PC-3 (cell line): ENCODE data around the gene RNF14. TPM values are rescaled to one million over a fixed set of nuclear protein-coding genes. Genes with fewer than 3 reads are reported as not detected.

Source experiments
- ATAC-seq: fragments of 200-7000 bp; cut with Tn5 transposase; 2 replicates; pipeline ENCODE4 v1.9.1; 2020; ENCODE audit warnings: mild to moderate bottlenecking, moderate library complexity
- BruUV-seq: library from RNA; stranded (reverse); fragments of 400-500 nt; replicated peaks from 2 replicates; lab custom pipeline; 2021; lab: Mats Ljungman, UMichigan
- CTCF ChIA-PET: fragments of 300-600 bp; sonication (Branson Sonifier 250); formaldehyde crosslinking; loops from one replicate; lab custom pipeline; 2022; ENCODE audit warnings: antibody characterized with exemption; lab: Charles Lee
- POLR2A ChIA-PET: fragments of 300-600 bp; sonication (Branson Sonifier 250); formaldehyde crosslinking; loops from one replicate; lab custom pipeline; 2022; ENCODE audit warnings: antibody characterized with exemption; ENCODE audit not compliant: unreplicated experiment; lab: Charles Lee
- DNase-seq: peaks from one replicate; pipeline ENCODE4 v3.0.0-alpha.2; 2015
- H2AFZ ChIP-seq: fragments of 300-600 bp; sonication (generic); 2 replicates; pipeline ENCODE4 v1.6.0; 2016; ENCODE audit warnings: antibody characterized with exemption, low read length
- H3F3A ChIP-seq: fragments of 300-600 bp; sonication (generic); one replicate; pipeline ENCODE4 v1.6.0; 2017; ENCODE audit warnings: antibody characterized with exemption, low read length, control low read depth, mild to moderate bottlenecking; ENCODE audit not compliant: unreplicated experiment
- H3K27ac ChIP-seq: fragments of 300-600 bp; sonication (generic); 2 replicates; pipeline ENCODE4 v1.5.1; 2016; ENCODE audit warnings: mild to moderate bottlenecking, low read length
- H3K27me3 ChIP-seq: fragments of 300-600 bp; sonication (generic); 2 replicates; pipeline ENCODE4 v1.6.1; 2016; ENCODE audit warnings: low read length, mixed read lengths
- H3K36me3 ChIP-seq: fragments of 300-600 bp; sonication (generic); 2 replicates; pipeline ENCODE4 v1.6.1; 2016; ENCODE audit warnings: low read depth, mixed run types, low read length, mixed read lengths
- H3K4me1 ChIP-seq: fragments of 300-600 bp; sonication (generic); 2 replicates; pipeline ENCODE4 v1.5.1; 2016; ENCODE audit warnings: low read length; ENCODE audit not compliant: insufficient read depth
- H3K4me2 ChIP-seq: fragments of 300-600 bp; sonication (generic); 2 replicates; pipeline ENCODE4 v1.6.0; 2016; ENCODE audit warnings: low read length
- H3K4me3 ChIP-seq: fragments of 300-600 bp; sonication (generic); 2 replicates; pipeline ENCODE4 v1.5.1; 2016; ENCODE audit warnings: mild to moderate bottlenecking, low read length, mixed read lengths
- H3K79me2 ChIP-seq: fragments of 300-600 bp; sonication (generic); 2 replicates; pipeline ENCODE4 v1.6.1; 2017; ENCODE audit warnings: low read length, mixed read lengths
- H3K9ac ChIP-seq: fragments of 300-600 bp; sonication (generic); 2 replicates; pipeline ENCODE4 v1.6.0; 2016; ENCODE audit warnings: mild to moderate bottlenecking, low read length
- H3K9me2 ChIP-seq: fragments of 300-600 bp; sonication (generic); replicated peaks from 2 replicates; pipeline ENCODE4 v1.6.1; 2016; ENCODE audit warnings: mixed run types, low read length, mixed read lengths
- H3K9me3 ChIP-seq: fragments of 300-600 bp; sonication (generic); 2 replicates; pipeline ENCODE4 v1.6.1; 2016; ENCODE audit warnings: low read length, mixed read lengths
- H4K20me1 ChIP-seq: fragments of 300-600 bp; sonication (generic); 2 replicates; pipeline ENCODE4 v1.6.1; 2016; ENCODE audit warnings: low read length, mixed read lengths
- CTCF ChIP-seq: fragments of 300-600 bp; sonication (generic); conservative IDR thresholded peaks from 2 replicates; pipeline ENCODE4 v1.5.1; 2017; ENCODE audit warnings: antibody characterized with exemption, low read depth, mild to moderate bottlenecking, low read length
- EZH2 ChIP-seq: fragments of 300-600 bp; sonication (generic); IDR thresholded peaks from one replicate; pipeline ENCODE4 v1.6.1; 2017; ENCODE audit warnings: antibody characterized with exemption, mild to moderate bottlenecking, low read length; ENCODE audit not compliant: unreplicated experiment
- EZH2phosphoT487 ChIP-seq: fragments of 300-600 bp; sonication (generic); IDR thresholded peaks from 2 replicates; pipeline ENCODE4 v1.6.1; 2018; ENCODE audit warnings: mild to moderate bottlenecking, antibody characterized with exemption, low read length, borderline replicate concordance
- intact Hi-C: fragments of 100-400 bp; cut with micrococcal nuclease; formaldehyde crosslinking; loops from 2 replicates; pipeline ENCODE4 v1.9.0; 2023
- total RNA-seq: library from RNA; depleted of rRNA; stranded (reverse); fragments of >200 nt; gene quantifications from 2 replicates; pipeline ENCODE4 v1.2.3, GENCODE V29; 2014

RNF14 gene
- total RNA-seq, 1 experiment from 2014 or later = 32.1 TPM

DNA sequence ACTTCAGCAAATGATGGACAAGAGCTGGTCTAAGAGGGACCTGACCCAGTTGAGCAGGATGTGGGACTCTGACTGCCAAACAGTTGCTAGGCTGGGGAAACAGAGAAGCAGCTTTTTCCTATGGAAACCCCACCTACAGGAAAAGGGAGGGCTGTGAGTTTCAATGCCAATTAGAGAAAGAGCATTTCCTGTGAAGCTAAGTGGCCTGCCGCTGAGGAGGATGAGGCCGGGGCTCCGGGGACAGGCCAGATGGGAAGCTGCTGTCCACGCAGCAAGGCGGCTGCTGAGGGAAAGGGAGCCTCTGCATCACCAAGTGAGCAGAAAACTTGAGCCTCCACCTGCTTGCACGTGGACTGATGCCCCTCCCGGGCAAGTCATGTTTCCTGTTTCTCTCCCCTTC lies 10.8 kb upstream of the RNF14 start, which contains the start of gene PCDH12:
PCDH12 (minus strand) TSS at position 90 of the 400 bp plus-strand sequence. CDS start 351 bp downstream, outside the sequence.
- Histone ChIP-seq H3K27ac (no peak within 1 kb of the TSS), H3K4me3 (no peak within 1 kb of the TSS), H3K36me3 (no peaks in the 10 kb centered on the region), H3K4me2 (no peak within 1 kb of the TSS), H3K4me1 (0 out of 2 replicates have a peak, but pooled peaks cover 6% of the 10 kb centered on the region), H2AFZ (no peak within 1 kb of the TSS), H3K79me2 (no peaks in the 10 kb centered on the region), H3F3A (no peaks in the 10 kb centered on the region), H3K9me3 (no peaks in the 10 kb centered on the region), H3K27me3 (no peaks in the 10 kb centered on the region), H3K9me2 (no peaks in the 10 kb centered on the region), H3K9ac (no peak within 1 kb of the TSS), H4K20me1 (no peaks in the 10 kb centered on the region)
- no peak for DNase-seq
- no peak for ATAC-seq
- BruUV-seq = no TSS peak
- POLR2A ChIA-PET = no interaction called here
- no peak for TF ChIP-seq CTCF
- TF ChIP-seq EZH2phosphoT487 = no peak
- TF ChIP-seq EZH2 = no peak
- CTCF ChIA-PET = interaction anchor here (0.5 kb wide), 1 partner anchor 71 kb away, joined by 5 read pairs; no protein-coding TSS in a partner anchor
- intact Hi-C loops = no loop called here

DNA sequence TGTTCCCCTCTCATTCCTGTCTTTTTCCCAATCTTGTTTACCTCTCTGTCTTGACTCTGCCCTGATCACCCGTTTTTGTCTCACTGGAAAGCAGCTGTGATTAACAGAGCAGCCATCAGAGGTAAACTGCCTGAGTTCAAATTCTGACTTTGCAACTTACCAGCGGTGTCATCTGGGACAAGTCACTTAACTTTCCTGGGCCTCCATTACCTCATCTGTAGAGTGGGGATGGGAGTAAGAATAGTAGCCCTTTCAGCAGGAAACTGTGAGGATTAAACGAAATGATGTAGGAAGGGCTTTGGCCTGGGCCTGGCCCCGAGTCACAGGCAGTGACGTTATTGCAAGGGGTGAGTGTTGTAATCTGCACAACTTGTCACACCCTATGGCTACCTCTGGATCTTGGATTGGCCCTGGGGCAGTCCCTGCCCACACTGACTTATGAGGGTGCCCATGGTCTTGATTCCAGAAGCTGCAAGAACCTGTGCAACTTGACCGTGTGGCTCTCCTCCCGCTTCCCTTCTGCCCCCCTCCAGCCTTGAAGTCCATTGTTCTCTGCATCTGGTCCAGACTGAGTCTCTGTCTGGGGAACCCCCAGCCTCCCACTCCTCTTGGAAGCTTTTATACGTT lies 10.2 kb upstream of the RNF14 start:
- ATAC-seq (no peak), DNase-seq (peak; percentile 9)
- Histone ChIP-seq H3K4me1 (0 out of 2 replicates have a peak, but pooled peaks cover 6% of the 10 kb centered on the region), H4K20me1 (no peaks in the 10 kb centered on the region), H3K27ac (no peak overlapping the region), H3K36me3 (no peaks in the 10 kb centered on the region), H3K9me2 (no peaks in the 10 kb centered on the region), H3K79me2 (no peaks in the 10 kb centered on the region), H2AFZ (no peak overlapping the region), H3K27me3 (no peaks in the 10 kb centered on the region), H3F3A (no peaks in the 10 kb centered on the region), H3K4me3 (no peak overlapping the region), H3K4me2 (no peak overlapping the region), H3K9ac (no peak overlapping the region), H3K9me3 (no peaks in the 10 kb centered on the region)
- POLR2A ChIA-PET = no interaction called here
- TF ChIP-seq EZH2 (no peak), CTCF (no peak), EZH2phosphoT487 (no peak)
- CTCF ChIA-PET = no interaction called here
- intact Hi-C loops = no loop called here
- BruUV-seq = no TSS peak

- ATAC-seq (peak; percentile 52; the same call in 1 of the 2 replicates), DNase-seq (no peak)
- Histone ChIP-seq H3K4me3 (no peak overlapping the region), H3K36me3 (no peaks in the 10 kb centered on the region), H3K79me2 (no peaks in the 10 kb centered on the region), H3K9me2 (no peaks in the 10 kb centered on the region), H3K4me1 (0 out of 2 replicates have a peak, but pooled peaks cover 6% of the 10 kb centered on the region), H3F3A (no peaks in the 10 kb centered on the region), H2AFZ (no peak overlapping the region), H3K27me3 (no peaks in the 10 kb centered on the region), H3K9me3 (no peaks in the 10 kb centered on the region), H4K20me1 (no peaks in the 10 kb centered on the region), H3K4me2 (no peak overlapping the region), H3K27ac (no peak overlapping the region), H3K9ac (no peak overlapping the region)
- TF ChIP-seq CTCF (peak; percentile 49; the same call in 1 of the 2 replicates), EZH2phosphoT487 (no peak)
- ChIA-PET POLR2A (no interaction called here), CTCF (interaction anchor here (0.6 to 1.5 kb wide), 3 partner anchors 69 to 268 kb away, joined by 3 to 11 read pairs (median 7); no protein-coding TSS in a partner anchor)
- BruUV-seq = no TSS peak
- intact Hi-C loops = loop anchor here (1.0 kb wide), 2 partner anchors 71 to 268 kb away; no protein-coding TSS in a partner anchor
Observed at GRCh38 chr5:141960018-141960417, 8.9 kb upstream of the RNF14 start.
